ENCODE data around the gene ALPI. TPM values are rescaled to one million over a fixed set of nuclear protein-coding genes. Genes with fewer than 3 reads are reported as not detected.

Gene ALPI
- total RNA-seq, 1 experiment from 2014 or later: not detected

DNA sequence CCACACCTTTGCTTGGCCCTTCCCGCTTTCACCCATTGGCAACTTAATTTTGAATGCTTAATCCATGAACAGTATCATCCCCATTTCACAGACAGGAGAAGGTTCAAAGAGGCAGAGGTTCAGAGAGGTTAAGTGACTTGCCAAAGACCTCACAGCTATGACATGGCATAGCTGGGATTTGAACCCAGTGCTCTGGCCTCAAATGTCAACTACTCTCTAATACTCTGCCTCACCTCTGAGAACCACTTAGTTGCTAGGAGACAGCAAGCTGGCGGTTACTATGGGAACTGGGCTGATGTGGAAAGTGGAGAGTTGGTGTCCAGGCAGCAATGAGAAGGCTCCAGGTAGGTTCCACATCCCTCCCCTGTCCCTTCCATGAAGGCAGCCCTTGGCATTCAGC lies 48.5 kb downstream of the ALPI start:
- TF ChIP-seq FOSL1 (IDR thresholded peaks at IDR 0.05; ENCODE audit: low read depth) (no peak), POLR2A (IDR thresholded peaks at IDR 0.05; ENCODE audit: borderline replicate concordance, extremely low read depth, insufficient read depth, insufficient read length) (no peak), JUND (IDR thresholded peaks at IDR 0.05) (no peak), CBX3 (IDR thresholded peaks at IDR 0.05; ENCODE audit: low read depth) (no peak), POLR2AphosphoS5 (IDR thresholded peaks at IDR 0.05; ENCODE audit: low read depth, low read length) (no peak), RAD21 (IDR thresholded peaks at IDR 0.05; ENCODE audit: low read depth) (no peak), SP1 (IDR thresholded peaks at IDR 0.05; ENCODE audit: low read depth) (no peak), EZH2 (IDR thresholded peaks at IDR 0.05) (no peak), EZH2phosphoT487 (IDR thresholded peaks at IDR 0.05; ENCODE audit: borderline replicate concordance) (no peak)
- TF ChIP-seq, protein P1, sequence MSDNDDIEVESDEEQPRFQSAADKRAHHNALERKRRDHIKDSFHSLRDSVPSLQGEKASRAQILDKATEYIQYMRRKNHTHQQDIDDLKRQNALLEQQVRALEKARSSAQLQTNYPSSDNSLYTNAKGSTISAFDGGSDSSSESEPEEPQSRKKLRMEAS (IDR thresholded peaks at IDR 0.05): no peak
- TF ChIP-seq, protein P2, sequence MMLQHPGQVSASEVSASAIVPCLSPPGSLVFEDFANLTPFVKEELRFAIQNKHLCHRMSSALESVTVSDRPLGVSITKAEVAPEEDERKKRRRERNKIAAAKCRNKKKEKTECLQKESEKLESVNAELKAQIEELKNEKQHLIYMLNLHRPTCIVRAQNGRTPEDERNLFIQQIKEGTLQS (IDR thresholded peaks at IDR 0.05): no peak
- TF ChIP-seq, protein P3, sequence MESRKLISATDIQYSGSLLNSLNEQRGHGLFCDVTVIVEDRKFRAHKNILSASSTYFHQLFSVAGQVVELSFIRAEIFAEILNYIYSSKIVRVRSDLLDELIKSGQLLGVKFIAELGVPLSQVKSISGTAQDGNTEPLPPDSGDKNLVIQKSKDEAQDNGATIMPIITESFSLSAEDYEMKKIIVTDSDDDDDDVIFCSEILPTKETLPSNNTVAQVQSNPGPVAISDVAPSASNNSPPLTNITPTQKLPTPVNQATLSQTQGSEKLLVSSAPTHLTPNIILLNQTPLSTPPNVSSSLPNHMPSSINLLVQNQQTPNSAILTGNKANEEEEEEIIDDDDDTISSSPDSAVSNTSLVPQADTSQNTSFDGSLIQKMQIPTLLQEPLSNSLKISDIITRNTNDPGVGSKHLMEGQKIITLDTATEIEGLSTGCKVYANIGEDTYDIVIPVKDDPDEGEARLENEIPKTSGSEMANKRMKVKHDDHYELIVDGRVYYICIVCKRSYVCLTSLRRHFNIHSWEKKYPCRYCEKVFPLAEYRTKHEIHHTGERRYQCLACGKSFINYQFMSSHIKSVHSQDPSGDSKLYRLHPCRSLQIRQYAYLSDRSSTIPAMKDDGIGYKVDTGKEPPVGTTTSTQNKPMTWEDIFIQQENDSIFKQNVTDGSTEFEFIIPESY (IDR thresholded peaks at IDR 0.05; ENCODE audit: extremely low read depth, insufficient replicate concordance, low read length): no peak
- ChIA-PET CTCF (no interaction called here), RAD21 (ENCODE audit: low non-redundant PET in 1 of 2, low total read pairs in 2 of 2, uncharacterized antibody in 2 of 2, unreplicated experiment in 2 of 2) (no interaction called here), POLR2A (no interaction called here)
- no peak overlapping the region for H3K9ac ChIP-seq (ENCODE audit: low read length)
- ATAC-seq: 0 out of 2 replicates have a peak, but pooled peaks have one; percentile 33
- H2AFZ ChIP-seq (ENCODE audit: low read depth, low read length, poor library complexity, severe bottlenecking): no peak overlapping the region
- intact Hi-C loops (cut with micrococcal nuclease): no loop called here
- H3K27ac ChIP-seq (ENCODE audit: low read depth, low read length): no peak overlapping the region
- no peaks in the 10 kb centered on the region for H3K79me2 ChIP-seq (ENCODE audit: insufficient read depth, low read length)
- H3K4me3 ChIP-seq (replicated peaks in 1 of 2; ENCODE audit: low read depth in 1 of 2, low read length in 2 of 2): no peak overlapping the region
- H3K9me2 ChIP-seq (ENCODE audit: insufficient read depth): no peaks in the 10 kb centered on the region
- H3K4me1 ChIP-seq (ENCODE audit: control insufficient read depth in 1 of 2, insufficient read depth in 2 of 2, low read length in 2 of 2): no peaks in the 10 kb centered on the region
- H3K36me3 ChIP-seq (ENCODE audit: control insufficient read depth in 1 of 2, insufficient read depth in 2 of 2, low read length in 2 of 2): no peaks in the 10 kb centered on the region
- H4K20me1 ChIP-seq (ENCODE audit: insufficient read depth): no peaks in the 10 kb centered on the region
- no peak overlapping the region for H3K4me2 ChIP-seq (ENCODE audit: low read length)
- H3K27me3 ChIP-seq (ENCODE audit: insufficient read depth, low read length): no peaks in the 10 kb centered on the region
- no TSS peak for BruUV-seq (replicated peaks)
- no peaks in the 10 kb centered on the region for H3K9me3 ChIP-seq (ENCODE audit: control insufficient read depth in 1 of 2, insufficient read depth in 1 of 2, low read depth in 1 of 2, low read length in 2 of 2)
- DNase-seq (ENCODE audit: low read depth, low spot score): no peak

Data from HCT116 (cell line).